Activated T-helper 1 cell treated with Interleukin-2 at 50 U/mL for 16 hours (primary cell): ENCODE data around the gene BOD1.

Experiments used
- DNase-seq: peaks from one replicate; pipeline ENCODE4 v3.0.0-alpha.2; 2020; ENCODE audit warnings: low read depth

Gene BOD1

DNA sequence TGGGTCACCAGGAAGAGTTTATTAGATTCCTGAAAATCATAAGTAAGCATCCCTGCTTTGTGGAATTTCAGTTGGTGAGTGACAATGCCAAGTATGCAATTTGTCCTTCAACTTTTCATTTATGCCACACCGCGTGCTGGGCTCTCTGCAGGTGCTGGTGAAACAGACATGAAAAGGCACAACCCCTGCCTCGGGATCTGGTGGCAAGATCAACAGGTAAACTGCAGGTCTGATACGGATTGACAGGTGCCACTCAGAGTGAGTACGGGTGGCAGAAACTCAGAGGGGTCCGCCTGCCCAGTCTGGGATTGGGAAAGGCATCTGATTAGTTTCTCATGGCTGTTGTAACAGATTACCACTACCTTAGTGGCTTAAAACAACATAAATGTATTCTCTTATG, 40.5 kb downstream of the BOD1 start:
- no peak for DNase-seq

DNA sequence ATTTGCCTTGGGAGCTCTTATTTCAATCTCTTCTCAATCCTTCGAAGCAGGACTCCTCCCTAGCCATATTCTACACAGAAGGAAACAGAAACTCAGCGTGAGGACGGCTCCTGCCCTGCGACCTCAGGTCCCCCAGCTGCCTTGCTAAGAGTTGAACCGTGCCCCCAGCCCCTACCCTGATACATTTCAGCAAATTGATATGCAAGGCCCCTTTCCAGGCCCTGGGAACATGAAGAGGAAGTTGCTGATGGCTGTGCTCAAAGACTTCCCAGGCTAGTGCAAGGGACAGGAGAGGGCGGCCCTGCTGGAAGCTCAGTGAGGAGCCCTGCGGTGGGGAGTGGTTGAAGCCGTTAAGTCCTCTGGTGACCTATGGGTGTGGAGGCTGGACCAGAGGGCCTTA, 41.5 kb downstream of the BOD1 start:
- no peak for DNase-seq

DNA sequence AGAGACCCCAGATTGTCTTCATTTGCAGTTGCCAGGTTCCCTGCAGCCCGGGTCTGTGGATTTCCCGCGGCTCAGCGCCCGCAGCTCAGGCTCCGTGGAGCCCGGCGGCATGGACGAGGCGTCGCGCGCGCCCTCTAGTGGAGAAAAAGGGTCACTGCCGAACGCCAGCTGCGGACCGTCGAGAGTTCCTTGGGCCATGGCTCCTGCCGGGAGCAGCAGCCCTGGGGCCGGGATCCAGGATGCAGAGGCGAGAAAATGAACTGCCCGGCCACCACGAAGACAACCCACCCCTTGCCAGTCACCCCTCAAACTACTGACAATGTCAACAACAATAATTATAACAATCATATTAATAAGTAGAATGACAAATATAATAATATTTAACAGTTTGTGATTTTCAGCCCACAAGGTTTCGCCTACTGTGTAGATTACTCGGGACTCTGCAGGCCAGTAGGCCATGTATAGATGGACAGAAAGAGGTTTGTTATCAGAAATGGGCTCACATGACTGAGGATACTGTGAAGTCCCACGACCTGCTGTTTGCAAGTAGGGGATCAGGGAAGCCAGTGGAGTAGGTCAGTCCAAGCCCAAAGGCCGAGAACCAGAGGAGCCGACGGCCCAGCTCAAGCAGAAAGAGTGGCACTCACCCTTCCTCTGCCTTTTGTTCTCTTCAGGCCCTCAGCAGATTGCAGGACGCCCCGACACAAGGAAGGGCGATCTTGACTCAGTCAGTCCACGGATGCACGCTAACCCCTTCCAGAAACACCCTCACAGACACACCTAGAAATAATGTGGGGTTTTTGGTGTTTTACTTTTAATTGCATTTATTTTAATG, 43.1 kb downstream of the BOD1 start:
- DNase-seq = peak; percentile 46

DNA sequence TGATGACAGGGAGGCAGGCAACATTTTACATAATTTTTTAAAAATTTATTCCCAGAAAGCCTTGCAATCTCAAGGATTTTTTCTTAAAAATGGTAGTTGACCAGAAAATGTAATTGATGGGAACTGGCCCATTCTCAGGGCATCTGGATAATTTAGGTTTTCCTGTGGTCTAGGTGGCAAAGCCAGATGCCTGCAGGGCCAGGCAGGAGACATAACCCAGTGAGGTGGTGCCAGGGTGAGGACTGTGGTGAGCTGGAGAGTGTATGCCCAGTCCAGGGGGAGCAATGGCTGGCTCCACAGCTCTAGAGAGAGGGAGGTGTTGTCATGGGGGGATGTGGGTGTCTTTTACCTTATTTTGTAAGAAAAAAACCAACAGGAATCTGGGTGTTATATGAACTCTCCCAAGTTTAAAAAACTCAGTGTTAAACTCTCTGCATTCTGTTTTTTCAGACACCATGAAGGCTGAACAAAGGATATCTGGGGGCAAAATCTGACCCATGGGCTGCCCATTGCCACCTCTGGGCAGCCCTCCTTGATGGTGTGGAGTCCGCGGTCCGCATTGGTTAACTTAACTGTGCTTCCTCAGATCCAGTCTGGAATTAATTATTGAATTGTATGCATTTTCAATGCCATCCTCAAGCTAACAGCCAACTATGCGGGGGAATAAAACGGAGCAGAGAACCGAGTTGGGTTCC, 43.9 kb downstream of the BOD1 start:
- DNase-seq = no peak

DNA sequence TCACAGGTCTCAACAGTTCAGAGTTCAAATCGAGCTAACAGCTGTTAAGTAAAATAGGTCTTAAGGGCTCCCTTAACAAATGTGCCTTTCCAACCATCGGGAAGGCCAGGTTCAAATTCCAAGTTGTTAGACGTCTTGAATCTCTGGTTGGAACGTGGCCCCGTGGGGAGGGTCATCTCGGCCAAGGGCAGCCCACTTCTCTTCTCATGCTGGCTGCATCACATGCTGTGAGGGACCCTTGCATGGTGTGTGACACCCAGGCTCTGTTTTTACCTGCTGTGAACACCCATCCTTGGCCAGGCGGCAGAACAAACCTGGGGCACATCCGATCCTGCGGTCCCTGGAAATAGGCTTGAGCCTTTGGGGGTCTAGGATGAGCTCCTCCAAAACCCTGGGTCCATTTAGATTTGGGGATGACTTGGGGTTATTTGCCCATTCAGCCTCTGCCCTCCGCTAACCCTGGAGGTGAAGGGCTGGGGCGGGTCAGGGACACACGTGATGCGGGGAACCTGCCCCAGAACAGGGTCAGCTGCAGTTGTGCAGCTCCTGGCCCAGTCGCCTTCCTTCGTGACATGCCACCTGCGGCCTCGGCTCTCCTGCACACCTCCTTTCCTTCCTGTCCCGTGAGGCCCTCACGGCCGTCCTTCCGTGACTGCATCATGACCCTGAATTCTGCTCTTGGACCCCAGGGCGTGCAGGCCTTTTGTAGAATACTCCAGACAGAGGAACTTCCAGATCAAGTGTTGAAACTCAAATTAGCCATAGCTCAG, 45.9 kb downstream of the BOD1 start:
- no peak for DNase-seq

DNA sequence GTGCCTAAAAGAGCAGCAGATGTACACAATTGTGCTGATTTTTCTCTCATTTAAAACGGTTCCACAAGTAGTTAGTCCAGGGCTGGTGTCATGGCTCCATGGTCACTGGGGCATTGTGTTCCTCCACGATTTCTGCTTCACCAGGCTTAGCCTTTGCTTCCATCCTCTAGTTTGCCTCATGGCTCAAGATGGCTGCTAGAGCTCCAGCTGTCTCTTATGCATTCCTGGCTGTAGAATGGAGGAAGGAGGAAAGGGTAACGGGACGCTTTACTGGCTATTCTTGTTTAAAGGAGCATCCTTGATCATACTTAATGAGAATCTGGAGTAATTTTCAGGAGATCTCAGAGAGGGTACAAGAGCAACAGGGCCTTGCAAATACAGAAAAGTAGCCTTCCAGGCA, 47.7 kb downstream of the BOD1 start:
- DNase-seq = no peak

DNA sequence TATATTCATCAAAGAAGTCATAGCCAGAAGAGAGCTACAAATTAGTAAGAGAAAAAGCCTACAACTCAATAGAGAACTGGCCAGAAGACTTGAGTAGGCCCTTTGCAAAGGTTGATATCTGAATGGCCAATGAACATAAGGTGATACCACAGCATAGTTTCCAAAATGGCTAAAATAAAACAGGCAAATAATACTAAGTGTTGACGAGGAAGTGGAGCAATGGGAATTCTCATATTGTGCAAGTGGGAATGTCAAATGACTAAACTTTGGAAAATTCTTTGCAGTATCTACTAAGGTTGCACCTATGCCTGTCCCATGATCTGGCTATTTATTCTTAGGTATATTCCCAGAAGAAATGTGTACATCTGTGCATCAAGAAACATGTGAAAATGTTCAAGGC, 48.3 kb downstream of the BOD1 start:
- DNase-seq = no peak

DNA sequence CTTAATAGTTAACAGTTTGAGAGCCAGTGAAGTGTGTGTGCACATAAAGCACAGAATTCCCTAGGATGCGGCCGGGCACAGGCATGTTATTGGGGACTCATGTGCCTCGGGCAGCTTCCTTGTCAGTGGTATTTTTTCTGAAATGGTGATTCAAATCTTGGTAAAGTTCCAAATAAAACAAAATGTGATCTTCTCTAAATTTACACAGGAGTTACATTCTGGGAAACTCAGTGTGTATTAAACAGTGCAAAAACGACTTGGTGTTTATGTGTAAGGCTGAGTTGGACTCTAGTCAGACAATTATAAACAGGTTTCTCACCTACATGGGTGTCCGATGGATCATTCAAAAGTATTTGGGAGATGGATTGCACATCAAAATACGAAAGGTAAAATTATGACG, 48.9 kb downstream of the BOD1 start:
- no peak for DNase-seq

DNA sequence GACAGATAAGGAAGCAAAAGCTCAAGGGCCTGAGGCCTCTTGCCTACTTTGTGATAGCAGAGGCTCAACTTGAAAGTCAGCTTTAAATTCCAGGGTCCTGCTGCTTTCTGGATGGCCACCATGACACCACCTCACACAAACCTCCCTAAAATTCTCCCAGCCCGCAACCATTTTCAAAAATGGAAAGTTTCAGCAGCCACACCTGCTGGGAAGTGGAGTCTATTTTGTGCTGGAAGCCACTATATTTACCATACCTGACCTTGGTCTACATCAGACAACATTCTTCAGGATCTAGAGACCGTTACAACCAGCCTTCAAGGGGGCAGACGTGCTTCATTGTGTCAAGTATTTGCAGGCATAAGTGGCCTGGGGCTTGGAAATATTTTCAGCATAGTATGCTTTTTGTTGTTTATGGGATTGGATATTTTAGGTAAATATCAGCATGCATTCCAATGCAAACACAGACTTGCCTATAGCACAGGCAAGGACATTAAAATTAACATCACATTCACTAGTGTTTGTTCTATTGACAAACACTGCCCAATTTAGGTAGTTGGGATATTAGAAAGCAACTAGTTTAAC, 50.9 kb downstream of the BOD1 start:
- no peak for DNase-seq

DNA sequence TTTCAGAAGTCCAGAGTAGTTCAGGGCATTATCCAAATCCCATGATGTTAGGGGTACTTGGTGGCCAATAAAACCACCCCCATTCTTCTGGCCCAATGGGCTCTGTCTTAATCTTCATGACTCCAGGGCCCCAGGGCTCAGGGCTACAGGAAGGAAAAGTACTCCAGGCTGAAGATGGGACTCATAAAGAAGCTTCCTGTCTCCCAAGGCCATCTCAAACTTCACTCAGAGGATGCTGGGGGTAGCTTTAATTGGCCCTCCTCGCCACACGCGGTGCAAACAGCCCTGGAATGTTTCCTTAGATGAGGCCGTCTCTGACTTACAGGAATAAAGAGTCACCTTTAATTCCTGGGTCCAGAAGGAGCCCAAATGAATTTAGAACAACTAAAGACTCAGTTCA, 52.3 kb downstream of the BOD1 start:
- no peak for DNase-seq

DNA sequence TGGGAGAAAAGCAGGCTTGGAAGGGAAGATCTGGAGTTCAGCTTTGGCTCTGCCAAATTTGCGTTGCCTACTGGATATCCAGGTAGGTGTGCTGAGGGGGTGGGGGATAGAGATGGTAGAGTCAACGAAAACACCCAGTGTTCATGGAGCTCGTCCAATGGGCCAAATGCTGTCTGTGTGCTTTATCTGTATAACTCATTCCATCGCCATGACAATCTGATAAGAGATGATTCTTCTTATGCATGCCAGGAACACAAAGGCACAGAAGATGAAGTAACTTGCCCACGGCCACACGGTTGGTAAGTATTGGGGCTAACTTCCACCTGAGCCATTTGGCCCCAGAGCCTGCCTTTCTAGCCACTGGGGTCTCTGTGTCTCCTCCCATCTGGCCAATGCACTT, 53.2 kb downstream of the BOD1 start:
- DNase-seq = no peak

DNA sequence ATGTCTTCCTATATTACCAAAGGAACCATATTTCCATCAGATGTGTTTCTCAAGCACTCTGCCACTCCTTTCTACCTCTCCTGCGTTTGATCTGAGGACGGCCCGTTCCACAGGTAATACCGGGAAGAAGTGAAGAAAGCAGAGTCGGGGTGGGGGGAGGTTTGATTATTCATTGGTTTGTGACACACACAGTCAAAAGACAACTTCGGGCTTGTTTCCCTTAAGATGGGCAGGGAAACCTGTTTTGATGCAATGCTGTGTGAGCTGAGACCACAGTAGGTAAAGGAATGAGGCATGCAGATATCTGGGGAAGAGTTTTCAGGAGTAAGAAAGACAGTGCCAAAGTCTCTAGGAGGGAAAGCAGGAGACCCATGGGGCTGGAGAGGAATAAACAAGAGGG, 54.0 kb downstream of the BOD1 start:
- DNase-seq = no peak
